Left renal pelvis (tissue), 4 donors: Measurements from ENCODE around the gene SNTG2. TPM values are rescaled to one million over a fixed set of nuclear protein-coding genes. Genes with fewer than 3 reads are reported as not detected.
"Not testable (repeated sequence)": the region's sequence is repeated elsewhere in the genome, so short reads cannot be mapped to it uniquely, and the experiment has no call there.

ENCODE experiments used
- DNase-seq, 4 donors: peaks; one replicate each; pipeline ENCODE4 v3.0.0-alpha.2; 2013; ENCODE audit warnings: low read depth in 4 of 4, low spot score in 3 of 4
- polyA plus RNA-seq, 4 donors: library from polyadenylated mRNA; unstranded; fragments of 120-200 nt; gene quantifications; one replicate each; pipeline ENCODE4 v1.2.1, GENCODE V29; 2013; ENCODE audit not compliant: insufficient read length in 4 of 4

The SNTG2 gene
- polyA plus RNA-seq, 4 donors, result 1.8 to 2.5 (median 2.4) TPM

DNA sequence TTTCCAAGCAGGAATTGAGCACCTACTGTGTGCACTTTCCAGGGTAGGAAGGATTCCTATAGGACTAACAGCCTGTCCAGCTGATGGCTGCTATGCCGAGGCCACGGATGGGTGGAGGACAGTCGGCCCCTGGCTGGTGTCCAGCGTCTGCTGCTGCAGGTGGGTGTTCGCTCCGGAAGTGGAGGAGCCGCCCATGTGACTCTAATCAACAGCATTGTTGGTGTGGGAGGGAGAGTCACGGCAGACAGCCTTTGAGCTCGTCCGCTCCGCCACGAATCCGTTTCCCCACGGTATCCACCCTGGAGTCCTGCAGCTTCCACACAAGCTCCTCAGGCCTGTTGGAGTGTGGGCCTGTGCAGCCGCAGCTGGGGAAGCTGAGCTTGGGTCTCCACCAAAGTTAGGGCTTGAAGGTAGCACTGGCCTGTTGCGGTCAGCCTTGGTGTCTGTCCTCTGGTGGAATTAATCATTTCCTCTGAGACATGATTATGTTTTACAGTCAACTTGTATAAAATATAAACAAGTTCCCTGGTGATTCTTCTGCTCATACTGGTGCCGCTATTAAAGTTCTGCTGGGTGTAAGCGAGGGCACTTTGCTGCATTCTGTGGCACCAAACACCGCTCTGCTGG, 276.7 kb downstream of the SNTG2 start:
- DNase-seq, result peak in 3 of 4 donors; percentile 14 to 24 (median 22)

DNA sequence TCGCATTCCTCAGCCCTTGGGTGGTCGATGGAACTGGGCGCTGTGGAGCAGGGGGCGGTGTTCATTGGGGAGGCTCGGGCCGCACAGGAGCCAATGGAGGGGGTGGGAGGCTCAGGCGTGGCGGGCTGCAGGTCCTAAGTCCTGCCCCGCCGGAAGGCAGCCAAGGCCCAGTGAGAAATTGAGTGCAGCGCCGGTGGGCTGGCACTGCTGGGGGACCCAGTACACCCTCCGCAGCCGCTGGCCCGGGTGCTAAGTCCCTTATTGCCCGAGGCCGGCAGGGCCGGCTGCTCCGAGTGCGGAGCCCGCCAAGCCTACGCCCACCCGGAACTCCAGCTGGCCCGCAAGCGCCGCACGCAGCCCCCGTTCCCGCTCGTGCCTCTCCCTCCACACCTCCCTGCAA, 278.9 kb downstream of the SNTG2 start:
- DNase-seq, result not testable (repeated sequence)

DNA sequence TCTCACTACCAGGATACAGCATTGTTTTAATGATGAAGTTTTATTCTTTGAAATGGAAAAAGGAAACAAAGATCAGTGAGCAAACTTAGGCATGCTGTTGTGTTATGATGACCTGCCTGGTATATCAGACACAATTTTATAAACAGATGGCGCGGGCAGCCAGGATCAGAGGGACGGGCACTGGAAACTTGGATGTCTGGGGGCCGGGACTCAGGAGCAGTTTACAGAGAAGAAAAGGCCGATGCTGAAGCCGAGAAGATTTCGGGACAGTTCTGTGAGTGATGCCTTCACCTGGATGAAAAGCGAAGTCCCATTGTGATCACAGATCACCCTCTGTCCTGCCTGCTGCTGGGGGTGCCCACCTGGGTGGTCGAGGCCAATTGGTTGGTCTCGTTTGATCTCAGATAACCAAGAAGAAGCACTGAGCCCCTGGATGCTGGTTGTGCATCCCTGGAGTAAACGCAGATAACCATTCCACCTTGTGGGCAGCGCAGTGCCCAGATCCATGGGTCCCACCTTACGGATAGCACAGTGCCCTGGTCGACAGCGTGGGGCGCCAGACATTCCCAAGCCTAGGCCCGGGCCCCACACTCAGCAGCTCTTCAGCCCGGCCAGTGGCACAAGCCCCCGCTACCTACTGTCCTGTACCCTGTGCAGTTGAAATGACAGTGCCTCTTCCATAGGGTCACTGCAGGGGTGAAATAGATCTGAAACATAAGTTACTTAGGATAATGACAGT, 279.7 kb downstream of the SNTG2 start:
- DNase-seq, result no peak

DNA sequence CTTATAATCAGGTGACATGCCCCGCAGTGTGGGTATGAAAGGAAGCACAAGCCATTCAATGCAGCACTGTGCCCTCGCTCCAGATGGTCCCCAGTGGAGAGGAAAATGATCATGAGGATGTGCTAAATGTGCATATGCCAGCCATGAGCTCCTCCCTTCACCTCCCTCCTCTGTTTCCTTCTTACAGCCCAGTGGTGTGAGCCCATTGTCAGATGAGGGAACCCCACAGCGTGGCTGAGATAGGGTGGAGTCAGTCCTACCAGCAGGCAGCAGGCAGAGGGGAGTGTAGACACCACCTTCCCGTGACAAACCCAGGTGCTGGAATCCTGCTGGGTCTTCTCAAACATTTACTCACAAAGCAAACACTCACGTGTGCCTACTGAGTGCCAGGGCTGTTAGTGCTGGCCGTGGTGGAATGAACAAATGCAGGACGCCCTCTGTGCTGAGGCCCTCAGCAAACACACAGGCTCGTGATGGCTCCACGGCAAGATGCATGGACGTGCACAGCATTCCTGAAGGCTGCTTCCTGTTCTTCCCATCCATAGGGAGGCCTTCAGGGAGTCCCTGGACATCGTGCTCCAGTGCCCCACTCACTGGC, 280.9 kb downstream of the SNTG2 start:
- no peak for DNase-seq

DNA sequence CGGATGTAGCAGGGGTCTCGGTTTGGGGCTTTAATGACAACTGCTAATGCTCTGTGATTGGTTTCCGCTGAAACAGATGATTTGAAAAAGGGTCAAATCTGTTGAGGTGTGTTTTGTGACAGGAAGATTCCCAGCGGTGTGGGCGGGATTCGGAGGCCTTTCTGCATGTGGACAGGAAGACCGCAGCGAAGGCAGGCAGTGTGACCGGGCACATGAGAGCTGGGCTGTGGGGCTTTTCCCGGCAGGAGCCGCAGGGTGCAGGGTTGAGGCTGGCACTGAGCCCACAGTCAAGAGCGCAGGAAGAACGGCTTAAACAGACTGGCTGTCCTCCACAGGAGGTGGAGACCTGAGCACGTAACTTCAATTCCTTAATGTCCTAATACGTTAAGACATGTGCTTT, 282.6 kb downstream of the SNTG2 start:
- DNase-seq, result no peak

DNA sequence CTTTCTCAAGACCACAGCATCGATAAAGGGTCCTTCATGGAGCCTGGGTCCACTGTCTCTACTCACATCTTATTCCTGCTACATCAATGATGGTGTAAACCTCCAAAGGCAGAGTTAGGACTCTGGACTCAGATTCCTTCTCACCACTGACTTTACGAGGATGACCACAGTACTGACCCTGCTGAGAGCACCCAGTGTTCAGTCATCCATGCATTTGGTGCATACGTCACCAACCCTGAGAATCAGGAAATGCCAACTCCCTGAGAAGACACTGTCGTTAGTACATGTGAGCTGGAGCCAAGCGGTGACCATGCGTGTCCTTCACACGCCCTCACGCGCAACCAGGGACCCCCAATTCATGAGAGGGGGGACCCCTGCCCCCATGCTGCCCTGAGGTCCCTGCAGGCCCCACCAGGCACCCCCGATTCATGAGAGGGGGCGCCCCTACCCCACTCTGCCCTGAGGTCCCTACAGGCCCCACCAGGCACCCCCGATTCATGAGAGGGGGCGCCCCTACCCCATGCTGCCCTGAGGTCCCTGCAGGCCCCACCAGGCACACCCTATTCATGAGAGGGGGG, 284.2 kb downstream of the SNTG2 start:
- DNase-seq, result no peak

DNA sequence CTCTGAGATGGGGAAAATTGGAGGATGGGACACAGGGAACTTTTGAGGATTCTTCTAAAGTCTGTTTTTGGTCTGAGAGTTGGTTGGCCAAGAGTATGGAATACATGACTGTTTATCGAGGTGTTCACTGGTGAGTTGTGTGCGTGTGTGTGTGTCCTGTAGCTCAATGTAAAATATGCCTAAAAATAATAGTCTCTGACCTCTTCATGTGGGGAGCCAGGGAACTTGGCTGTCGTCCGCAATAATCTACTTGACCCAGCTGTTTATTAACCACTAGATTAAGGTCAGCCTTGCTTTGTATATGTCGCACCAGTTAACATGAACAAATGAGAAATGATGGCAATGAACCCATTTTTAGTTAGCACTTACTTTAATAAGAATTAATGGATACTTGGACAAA, 285.2 kb downstream of the SNTG2 start:
- no peak for DNase-seq

DNA sequence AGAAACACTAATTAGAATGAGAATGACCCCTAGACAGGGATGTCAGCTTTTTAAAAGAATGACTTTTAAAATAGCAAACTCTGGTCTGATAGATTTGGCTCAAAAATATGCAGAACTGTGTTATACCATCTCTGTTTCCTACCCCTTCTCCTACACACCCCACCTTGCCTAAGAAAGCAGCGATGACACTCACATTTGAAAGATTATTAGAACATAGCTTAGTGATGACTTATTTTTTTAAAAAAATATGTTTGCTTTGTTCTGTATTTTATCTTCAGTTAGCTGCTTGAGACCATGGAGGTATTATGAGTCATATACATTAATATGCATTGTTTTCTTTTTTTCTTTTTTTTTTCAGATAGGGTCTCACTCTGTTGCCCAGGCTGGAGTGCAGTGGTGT, 286.0 kb downstream of the SNTG2 start:
- DNase-seq, result no peak

DNA sequence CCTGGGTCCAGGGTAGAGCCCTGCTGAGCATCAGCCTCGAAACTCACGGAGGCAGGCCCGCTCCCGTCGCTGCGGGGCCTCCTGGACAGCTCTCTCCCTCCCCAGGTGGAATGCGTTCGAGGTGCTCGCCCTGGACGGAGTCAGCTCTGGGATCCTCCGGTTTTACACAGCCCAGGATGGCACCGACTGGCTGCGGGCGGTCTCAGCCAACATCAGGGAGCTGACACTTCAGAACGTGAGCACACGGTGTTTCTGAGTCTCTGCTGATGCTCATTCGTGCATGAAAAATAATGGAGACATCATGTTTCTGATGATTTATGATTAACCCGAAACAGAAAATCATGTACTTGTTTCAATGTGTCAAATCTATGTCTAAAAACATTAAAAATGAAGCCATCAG, 287.1 kb downstream of the SNTG2 start:
- no peak for DNase-seq

DNA sequence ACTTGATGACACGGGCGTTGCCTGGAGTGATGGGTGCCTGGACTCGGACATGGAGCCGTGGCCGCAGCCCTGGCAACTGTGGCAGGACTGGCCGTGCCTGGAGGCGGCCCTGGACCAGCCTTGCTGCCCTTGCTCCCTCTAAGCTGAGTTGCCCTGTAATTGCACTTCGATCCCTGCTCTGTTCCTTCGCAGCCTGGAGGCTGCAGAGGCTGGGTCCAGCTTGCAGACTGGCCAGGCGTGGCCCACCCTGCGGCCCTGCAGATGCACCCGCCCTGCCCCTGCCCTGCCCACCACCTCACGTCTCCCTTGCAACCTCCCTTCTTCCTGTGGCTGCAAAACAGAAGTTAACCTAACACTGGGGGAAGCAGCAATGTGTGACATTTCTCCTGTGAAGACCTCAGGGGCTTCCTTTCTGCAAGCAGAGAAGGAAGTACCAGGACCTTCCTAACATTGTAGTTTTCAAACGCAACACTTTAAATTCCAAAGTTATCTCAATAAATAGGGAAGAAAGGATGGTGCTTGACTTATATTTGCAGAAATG, 288.0 kb downstream of the SNTG2 start:
- DNase-seq, result no peak

DNA sequence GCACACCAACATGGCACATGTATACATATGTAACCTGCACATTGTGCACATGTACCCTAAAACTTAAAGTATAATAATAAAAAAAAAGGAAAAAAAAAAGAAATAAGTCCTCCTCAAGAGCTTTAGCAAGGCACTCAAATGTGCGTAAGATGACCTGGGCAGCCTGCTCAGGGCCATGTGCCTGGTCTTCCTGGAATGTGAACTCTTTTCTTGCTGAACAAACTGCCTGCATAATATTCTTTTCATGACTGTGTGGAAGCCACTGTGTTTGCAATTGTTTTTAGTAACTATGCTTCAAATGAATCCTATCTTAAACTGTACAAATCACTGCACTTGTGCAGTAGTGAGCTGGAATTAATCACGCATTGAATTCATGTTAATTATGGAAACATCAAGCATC, 294.5 kb downstream of the SNTG2 start:
- no peak for DNase-seq

DNA sequence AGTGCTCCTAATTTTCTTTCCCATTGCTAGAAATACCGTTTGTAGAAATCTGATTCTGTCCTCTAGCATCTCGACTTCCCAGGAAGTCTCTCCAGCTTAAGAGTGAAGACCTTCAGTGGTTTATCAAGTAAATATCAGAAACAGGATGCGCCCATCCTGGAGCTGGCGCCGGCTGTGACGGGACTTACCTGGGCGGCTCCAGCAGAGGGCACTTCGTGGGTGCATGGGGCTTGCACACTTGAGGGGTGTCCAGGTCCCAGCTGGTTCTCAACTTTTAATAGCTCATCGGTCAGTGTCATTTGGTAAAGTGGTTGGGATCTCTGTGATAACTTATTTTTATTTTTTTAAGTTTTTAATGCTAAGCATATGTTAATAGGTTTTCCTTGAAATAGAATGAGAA, 295.6 kb downstream of the SNTG2 start:
- no peak for DNase-seq

DNA sequence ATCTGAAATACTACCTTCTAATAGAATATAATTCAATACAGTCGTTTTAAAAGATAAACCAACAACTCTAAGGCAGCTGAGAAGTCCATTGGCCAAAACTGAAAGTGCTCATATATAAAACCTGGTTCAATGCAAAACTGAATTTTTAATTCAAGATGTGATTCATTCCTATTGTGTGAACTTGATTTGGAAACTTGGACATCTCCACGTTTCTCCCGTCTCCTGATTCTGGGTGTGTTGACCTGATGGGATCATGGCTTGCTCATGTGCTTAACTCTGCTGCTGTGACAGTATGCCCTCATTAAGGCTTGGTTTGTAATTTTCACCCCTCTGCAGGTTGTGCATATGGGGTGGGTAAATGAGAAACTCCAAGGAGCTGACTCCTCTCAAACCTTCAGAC, 296.3 kb downstream of the SNTG2 start:
- no peak for DNase-seq

DNA sequence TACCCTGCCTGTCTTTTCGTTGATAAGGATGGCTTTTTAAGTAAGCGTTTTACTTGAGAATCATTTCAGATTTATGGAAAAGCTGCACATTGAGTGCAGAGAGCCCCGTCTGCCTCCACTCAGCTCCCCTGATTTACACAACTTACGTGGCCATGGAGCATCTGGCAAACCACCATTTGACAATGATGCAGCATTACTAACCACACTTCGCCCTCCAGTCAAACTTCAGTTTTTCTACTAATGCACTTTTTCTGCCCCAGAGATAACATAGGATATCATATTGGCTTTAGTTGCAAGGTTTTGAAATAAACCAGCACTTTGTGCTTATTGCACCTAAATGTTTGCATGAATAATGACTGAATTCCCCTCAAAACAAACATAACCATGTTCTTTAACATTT, 297.5 kb downstream of the SNTG2 start:
- DNase-seq, result no peak

DNA sequence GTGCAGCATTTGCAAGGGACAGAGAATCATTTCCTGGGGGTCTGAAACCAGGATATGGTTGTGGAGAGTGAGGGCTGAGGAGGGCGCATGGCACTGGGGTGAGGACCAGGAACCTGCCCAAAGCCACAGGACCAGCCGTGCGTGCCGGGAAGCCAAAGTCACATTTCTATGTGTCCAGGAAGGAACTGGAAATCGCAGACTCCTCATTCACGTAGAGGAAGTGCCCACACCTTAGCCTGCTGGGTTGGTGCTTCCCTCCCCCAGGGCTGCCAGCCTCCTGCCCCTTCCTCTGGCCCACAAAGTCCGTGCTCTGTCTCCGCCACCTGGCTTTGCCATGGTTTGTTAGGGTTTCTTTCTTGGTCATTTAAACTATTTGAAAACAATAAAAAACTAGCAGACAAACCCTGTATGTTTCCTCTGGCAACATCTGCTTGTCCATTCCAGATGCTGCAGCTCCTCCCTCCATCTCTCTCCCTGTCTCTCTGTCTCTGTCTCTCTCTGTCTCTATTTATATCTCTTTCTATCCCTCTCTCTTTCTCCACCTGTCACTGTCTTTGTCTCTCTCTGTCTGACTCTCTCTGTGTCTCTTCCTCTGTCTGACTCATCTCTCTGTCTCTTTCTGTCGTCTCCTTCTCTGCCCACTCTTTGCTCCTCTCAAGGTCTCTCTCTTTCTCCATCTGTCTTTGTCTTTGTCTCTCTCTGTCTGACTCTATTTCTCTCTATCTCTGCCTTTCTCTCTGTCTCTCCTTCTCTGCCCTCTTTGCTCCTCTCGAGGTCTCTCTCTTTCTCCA, 299.4 kb downstream of the SNTG2 start:
- no peak for DNase-seq

DNA sequence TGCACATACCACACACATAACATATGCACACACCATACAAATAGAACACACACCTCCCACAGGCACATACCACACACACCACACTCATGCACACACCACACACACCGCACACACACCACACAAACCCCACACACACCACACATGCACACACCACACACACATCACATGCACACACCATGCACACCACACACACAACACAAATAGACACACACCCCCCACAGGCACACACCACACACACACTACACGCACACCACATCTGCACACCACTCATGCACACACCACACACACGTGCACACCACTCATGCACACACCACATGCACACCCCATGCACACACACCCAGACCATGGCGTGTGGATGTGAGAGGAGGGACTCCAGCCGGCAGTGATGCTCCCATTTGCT, 300.9 kb downstream of the SNTG2 start:
- DNase-seq, result no peak

DNA sequence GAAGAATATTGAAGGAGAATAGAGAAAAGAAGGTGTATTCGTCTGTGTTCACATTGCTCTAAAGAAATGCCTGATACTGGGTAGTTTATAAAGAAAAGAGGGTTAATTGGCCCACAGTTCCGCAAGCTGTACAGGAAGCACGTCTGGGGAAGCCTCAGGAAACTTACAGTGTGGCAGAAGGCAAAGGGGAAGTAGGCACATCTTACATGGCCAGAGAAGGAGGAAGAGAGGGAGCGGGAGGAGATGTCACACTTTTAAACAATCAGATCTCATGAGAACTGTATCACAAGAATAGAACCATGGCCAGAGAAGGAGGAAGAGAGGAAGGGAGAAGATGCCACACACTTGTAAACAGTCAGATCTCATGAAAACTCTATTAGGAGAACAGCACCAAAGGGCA, 303.0 kb downstream of the SNTG2 start:
- no peak for DNase-seq

DNA sequence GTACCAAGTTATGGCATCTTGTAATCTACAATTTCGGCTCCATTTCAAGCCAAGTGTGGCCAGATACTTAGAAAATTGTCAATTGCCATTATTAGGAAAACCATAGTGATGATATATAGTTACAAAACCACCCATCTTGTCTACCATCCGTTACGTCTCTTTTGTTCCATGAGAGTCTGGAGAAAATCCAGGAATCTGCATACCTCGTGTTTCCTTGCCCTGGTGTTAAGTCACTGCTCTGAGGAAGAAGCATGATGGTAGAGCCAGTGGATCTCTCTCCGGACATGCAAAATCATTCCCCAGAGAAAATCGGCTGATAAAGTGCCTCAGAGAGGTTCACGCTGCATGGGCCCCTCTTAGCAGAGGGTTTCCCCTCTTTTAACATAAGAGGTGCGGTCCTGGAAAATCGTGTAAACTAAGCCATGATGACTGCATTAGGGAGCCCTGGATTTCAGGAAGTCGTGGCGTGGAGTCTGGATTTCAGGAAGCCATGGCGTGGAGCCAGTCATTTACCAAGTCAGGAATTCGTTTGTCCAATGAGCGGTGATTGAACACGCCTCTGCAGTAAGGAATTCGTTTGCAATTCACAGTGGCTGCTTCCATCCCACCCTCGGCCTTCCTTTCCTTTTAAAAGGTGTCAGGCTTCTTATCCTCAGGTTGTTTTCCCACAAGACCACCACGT, 304.2 kb downstream of the SNTG2 start:
- no peak for DNase-seq

DNA sequence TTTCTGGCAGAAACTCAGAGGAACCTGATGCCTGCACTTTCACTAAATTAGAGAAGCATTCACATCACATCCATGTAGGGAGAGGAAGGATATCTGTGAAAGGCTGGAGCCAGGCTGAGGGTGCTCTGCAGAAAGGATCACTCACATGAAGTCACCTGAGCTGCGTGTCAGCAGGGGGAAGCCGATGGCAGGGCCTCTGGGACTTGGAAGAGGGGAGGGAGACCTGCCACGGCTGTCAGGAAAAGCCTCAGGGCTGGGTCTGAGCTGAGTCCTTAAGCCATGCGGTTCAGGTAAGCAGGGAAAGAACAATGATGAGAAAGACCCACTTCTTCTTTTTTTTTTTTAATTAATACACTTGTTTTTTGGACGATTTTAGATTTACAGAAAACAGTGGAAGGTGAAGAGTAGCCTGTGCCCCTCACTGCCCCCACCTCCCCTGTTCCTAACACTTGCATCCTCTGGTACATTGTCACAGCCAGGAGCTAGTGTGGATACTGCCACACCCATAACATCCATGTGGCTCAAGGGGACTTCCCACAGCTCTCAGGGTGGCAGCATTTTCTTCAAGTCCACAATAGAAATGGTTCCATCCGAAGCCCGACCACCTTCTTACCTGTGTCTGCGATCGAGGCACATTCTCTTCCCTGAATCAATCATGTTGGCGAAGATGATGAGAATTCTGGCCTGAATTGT, 306.1 kb downstream of the SNTG2 start:
- DNase-seq, result no peak

DNA sequence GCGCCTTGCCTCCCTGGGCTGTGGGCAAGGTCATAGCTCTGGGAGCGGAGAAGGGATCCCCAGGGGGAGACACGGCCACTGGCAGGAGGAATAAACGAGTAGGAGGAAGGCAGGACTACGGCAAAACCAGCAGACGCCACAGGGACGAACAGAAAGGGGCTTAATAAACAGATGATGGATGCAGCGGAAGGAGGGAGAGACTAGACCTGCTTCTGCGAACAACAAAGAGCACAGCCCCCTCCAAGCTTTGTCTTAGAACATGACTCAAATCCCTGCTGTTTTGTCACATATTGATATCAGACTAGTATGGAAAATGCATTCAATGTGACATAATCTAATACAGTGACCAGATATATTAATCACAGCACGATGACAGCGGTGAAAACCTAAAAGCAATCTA, 306.7 kb downstream of the SNTG2 start:
- DNase-seq, result no peak
